Heart right ventricle (tissue), 16 donors: ENCODE data around the gene TTC38. TPM values are rescaled to one million over a fixed set of nuclear protein-coding genes. Genes with fewer than 3 reads are reported as not detected.
A peak's percentile ranks its signal among the peaks of the same experiment; 100 is the strongest.
"Not testable (repeated sequence)": the region's sequence is repeated elsewhere in the genome, so short reads cannot be mapped to it uniquely, and the experiment has no call there.

Experiments
- ATAC-seq, 8 donors: fragments of 200-7000 bp; cut with Tn5 transposase; one replicate each; pipeline ENCODE4 v1.9.1; 2020; ENCODE audit warnings: mild to moderate bottlenecking in 8 of 8, moderate library complexity in 8 of 8, moderate number of reproducible peaks in 1 of 8
- DNase-seq, 2 donors: peaks; one replicate each; pipeline ENCODE4 v3.0.0-alpha.2; 2020
- H3K27ac ChIP-seq, 10 donors: fragments of 200-600 bp; sonication (generic) in 2 of 10; one replicate each; pipeline versions ENCODE4 v1.5.0 to v1.8.0; 2020 to 2022; ENCODE audit warnings: mild to moderate bottlenecking in 3 of 10
- H3K27me3 ChIP-seq, 7 donors: fragments of 200-600 bp; one replicate each; pipeline ENCODE4 v1.8.0; 2021 to 2022; ENCODE audit warnings: mild to moderate bottlenecking in 2 of 7
- H3K36me3 ChIP-seq, 9 donors: fragments of 200-600 bp; sonication (generic) in 1 of 9; one replicate each; pipeline versions ENCODE4 v1.5.0 to v1.8.0; 2020 to 2022; ENCODE audit warnings: mild to moderate bottlenecking in 2 of 9
- H3K4me1 ChIP-seq, 9 donors: fragments of 200-600 bp; sonication (generic) in 1 of 9; one replicate each; pipeline versions ENCODE4 v1.5.0 to v1.8.0; 2020 to 2022; ENCODE audit warnings: mild to moderate bottlenecking in 4 of 9
- H3K4me3 ChIP-seq, 10 donors: fragments of 200-600 bp; sonication (generic) in 2 of 10; one replicate each; pipeline versions ENCODE4 v1.5.0 to v1.8.0; 2020 to 2022; ENCODE audit warnings: mild to moderate bottlenecking in 7 of 10, moderate library complexity in 2 of 10
- H3K9me3 ChIP-seq, 11 donors: fragments of 200-600 bp in 10 of 11; sonication (generic) in 2 of 11; one replicate each; pipeline versions ENCODE4 v1.5.0 to v1.8.0; 2013 to 2022; ENCODE audit warnings: mild to moderate bottlenecking in 2 of 11, control low read depth in 1 of 11, moderate library complexity in 1 of 11
- CTCF ChIP-seq, 9 donors: fragments of 200-600 bp; sonication (generic) in 2 of 9; IDR thresholded peaks; one replicate each; pipeline versions ENCODE4 v1.5.0 to v1.8.0; 2021 to 2022; ENCODE audit warnings: antibody characterized with exemption in 9 of 9, mild to moderate bottlenecking in 5 of 9, moderate library complexity in 1 of 9
- WGBS, 2 donors: extraction: QIAGEN DNeasy Blood & Tissue Kit; methylation state at CpG; one replicate each; pipeline ENCODE4 v1.1.7; 2013; ENCODE audit warnings: inconsistent platforms in 1 of 2; 5-methylcytosine and 5-hydroxymethylcytosine counted together
- intact Hi-C, 10 donors: fragments of 100-400 bp; cut with DNase I; formaldehyde crosslinking; loops; one replicate each; pipeline versions ENCODE4 v1.11.1 to v1.14.2; 2022
- polyA plus RNA-seq, 2 donors: library from polyadenylated mRNA; stranded (reverse); fragments of 200-250 nt; gene quantifications; one replicate each; pipeline ENCODE4 v1.2.3, GENCODE V29; 2013
- total RNA-seq, 10 donors: library from RNA; stranded (reverse); fragmentation: NEBNext Ultra II Directional in 3 of 10; extraction: Animal tissue kit (Norgen Biotek cat#: 25700) in 3 of 10; gene quantifications; one replicate each; pipeline versions ENCODE4 v1.2.1 to v1.2.4, GENCODE V29; 2021 to 2023
- donor health status: Arrhythmogenic right ventricular cardiomyopathy.
- donor health status: ischemic (EF 13 %, LVEDD 7.1; RV severe dilation, severe dysfunction).
- donor health status: healthy with polysubstance abuse.
- donor health status: DM: no; HTN: yes; CAD: no.
- donor health status: DM: no; HTN: no; CAD: no.
- donor health status: ischemic (EF 25% LVEDD 6.9; RV normal size, moderate dysfunction).
- donor health status: ischemic (EF 25% LVEDD 5.7; RV mildly dilated, moderate dysfunction).
- donor health status: healthy.
- donor health status: DM: yes; HTN: yes; CAD: no.
- donor health status: Ischemic cardiomyopathy.
- donor health status: ischemic (EF 35%, LVEDD 5.7; RV mildly dilated, moderate dysfunction).
- donor health status: nonischemic (EF 11% LVEDD 7.7; RV severe dilation, severe dysfunction).
- donor health status: DM: yes; HTN: yes; CAD: no.
- donor health status: PGD.
- donor health status: ischemic (EF 29% LVEDD 5.4; RV normal size, mild dysfunction).
- donor health status: nonischemic (EF 23%, LVEDD 6.1; RV moderate dilation, normal function).

Gene TTC38
- total and polyA plus RNA-seq, 12 donors: 20.5 to 29.2 (median 26.1) TPM

- peak in 6 of 9 donors; percentile 27 to 61 (median 48) for TF ChIP-seq CTCF (IDR thresholded peaks at IDR 0.05)
- DNase-seq: peak; percentile 69 to 80
- H3K4me3 ChIP-seq: peak overlapping the region in 7 of 10 donors; percentile 22 to 39 (median 27)
- intact Hi-C loops: no loop called here
- ATAC-seq: peak; percentile 39 to 66 (median 52)
- no peaks in the 10 kb centered on the region for H3K36me3 ChIP-seq
- WGBS, 2 donors: 10 to 12% methylated on average over 76 to 109 of the region's 109 CpGs
- peaks cover 0 to 30% (median 12%) of the 10 kb centered on the region in 9 donors for H3K4me1 ChIP-seq
- H3K9me3 ChIP-seq: peaks cover 0 to 6% (median 0%) of the 10 kb centered on the region in 11 donors
- peaks cover 0 to 19% (median 0%) of the 10 kb centered on the region in 7 donors for H3K27me3 ChIP-seq
- no peak overlapping the region for H3K27ac ChIP-seq
Measured at GRCh38 chr22:46262449-46263215, 5.2 kb upstream of the TTC38 start.

- Histone ChIP-seq H3K27me3 (peaks cover 0 to 19% (median 0%) of the 10 kb centered on the region in 7 donors), H3K4me1 (peaks cover 0 to 31% (median 15%) of the 10 kb centered on the region in 9 donors), H3K27ac (no peak within 1 kb of the TSS), H3K9me3 (peaks cover 0 to 6% (median 0%) of the 10 kb centered on the region in 11 donors), H3K36me3 (no peaks in the 10 kb centered on the region), H3K4me3 (peak within 1 kb of the TSS in 8 of 10 donors; percentile 5 to 39 (median 26))
- DNase-seq (no peak), ATAC-seq (no peak)
- 44 to 45% methylated on average over 26 to 29 of the region's 30 CpGs for WGBS, 2 donors
- intact Hi-C loops: no loop called here
- TF ChIP-seq CTCF (IDR thresholded peaks at IDR 0.05): no peak
Measured at GRCh38 chr22:46263216-46263590, 4.6 kb upstream of the TTC38 start, which contains the start of gene PKDREJ. Gene PKDREJ, minus strand, starts transcription at chr22:46263343. Its CDS starts 21 bp downstream, at chr22:46263322.

DNA sequence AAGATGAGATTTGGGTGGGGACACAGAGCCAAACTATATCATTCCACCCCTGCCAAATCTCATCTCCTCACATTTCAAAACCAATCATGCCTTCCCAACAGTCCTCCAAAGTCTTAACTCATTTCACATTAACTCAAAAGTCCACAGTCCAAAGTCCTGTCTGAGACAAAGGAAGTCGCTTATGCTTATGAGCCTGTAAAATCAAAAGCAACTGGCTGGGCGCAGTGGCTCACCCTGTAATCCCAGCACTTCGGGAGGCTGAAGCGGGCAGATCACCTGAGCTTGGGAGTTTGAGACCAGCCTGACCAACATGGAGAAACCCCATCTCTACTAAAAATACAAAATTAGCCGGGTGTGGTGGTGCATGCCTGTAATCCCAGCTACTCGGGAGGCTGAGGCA, 3.3 kb upstream of the TTC38 start:
- H3K36me3 ChIP-seq, H3K4me3 ChIP-seq, H3K27ac ChIP-seq, ATAC-seq, intact Hi-C loops, H3K9me3 ChIP-seq, DNase-seq: not testable (repeated sequence)
- Histone ChIP-seq H3K4me1 (peaks cover 0 to 37% (median 28%) of the 10 kb centered on the region in 9 donors), H3K27me3 (peaks cover 0 to 19% (median 0%) of the 10 kb centered on the region in 7 donors)
- 98 to 99% methylated on average over 5 to 6 of the region's 6 CpGs for WGBS, 2 donors

- not testable (repeated sequence) for H3K4me3 ChIP-seq, H3K9me3 ChIP-seq, DNase-seq, H3K27ac ChIP-seq, ATAC-seq
- Histone ChIP-seq H3K36me3 (peaks cover 0 to 14% (median 0%) of the 10 kb centered on the region in 9 donors), H3K27me3 (peaks cover 0 to 19% (median 0%) of the 10 kb centered on the region in 7 donors), H3K4me1 (peaks cover 0 to 39% (median 29%) of the 10 kb centered on the region in 9 donors)
- intact Hi-C loops: loop anchor here in 2 of 10 donors (2.0 to 5.0 kb wide), 2 partner anchors 15 to 37 kb away; partner anchors contain the start of gene CDPF1 (in 1 of the 2)
- WGBS, 2 donors: 90 to 95% methylated on average over 4 of the region's 4 CpGs
Measured at GRCh38 chr22:46265627-46266026, 2.2 kb upstream of the TTC38 start.

DNA sequence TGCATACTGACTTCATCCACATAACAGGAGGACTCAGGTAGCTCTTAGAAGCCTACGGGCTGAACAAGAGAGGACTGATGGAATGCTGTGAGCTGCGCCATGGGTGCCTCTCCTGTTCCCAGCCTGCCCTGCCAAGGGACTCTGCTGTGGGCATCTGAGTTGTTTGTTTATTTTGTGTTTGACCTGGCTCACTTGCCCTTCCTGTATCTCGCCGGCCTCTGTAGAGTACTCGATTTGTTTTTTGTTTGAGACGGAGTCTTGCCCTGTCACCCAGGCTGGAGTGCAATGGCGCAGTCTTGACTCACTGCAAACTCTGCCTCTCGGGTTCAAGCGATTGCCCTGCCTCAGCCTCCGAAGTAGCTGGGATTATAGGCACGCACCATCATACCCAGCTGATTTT, 1.8 kb downstream of the TTC38 start:
- TF ChIP-seq CTCF (IDR thresholded peaks at IDR 0.05): no peak
- intact Hi-C loops: loop anchor here in 1 of 10 donors (5.0 kb wide), 1 partner anchor 33 kb away; no protein-coding TSS in a partner anchor
- H3K27ac ChIP-seq: peak overlapping the region in 7 of 10 donors; percentile 1 to 92 (median 38)
- DNase-seq (no peak), ATAC-seq (no peak)
- peaks cover 0 to 6% (median 0%) of the 10 kb centered on the region in 11 donors for H3K9me3 ChIP-seq
- H3K36me3 ChIP-seq: peaks cover 0 to 53% (median 9%) of the 10 kb centered on the region in 9 donors
- H3K4me1 ChIP-seq: peaks cover 0 to 40% (median 30%) of the 10 kb centered on the region in 9 donors
- H3K4me3 ChIP-seq: no peak overlapping the region
- no peaks in the 10 kb centered on the region for H3K27me3 ChIP-seq
- 73% methylated on average over 11 of the region's 11 CpGs for WGBS, 2 donors
